Stimulated activated CD8-positive, alpha-beta memory T cell treated with anti-CD3 and anti-CD28 coated beads, Interleukin-7, amount 100 ng/mL, for 4 hours (primary cell): ENCODE results near the gene MYH9.

ENCODE experiments used
- DNase-seq, 2 donors: peaks; one replicate each; pipeline ENCODE4 v3.0.0-alpha.2; 2020; ENCODE audit warnings: low read depth in 2 of 2

Gene MYH9

GRCh38 chr22:36349726-36350125 lies 38.0 kb downstream of the MYH9 start:
- no peak for DNase-seq

GRCh38 chr22:36348760-36349159 lies 39.0 kb downstream of the MYH9 start:
- DNase-seq: no peak

- no peak for DNase-seq
These were observed 40.7 kb downstream of the MYH9 start for GRCh38 chr22:36347094-36347493.

- DNase-seq: peak; percentile 66 to 72
These were observed 43.5 kb downstream of the MYH9 start for GRCh38 chr22:36344106-36344827.

- no peak for DNase-seq
These were observed 44.1 kb downstream of the MYH9 start for GRCh38 chr22:36343720-36344105.

GRCh38 chr22:36343070-36343719 lies 44.6 kb downstream of the MYH9 start:
- DNase-seq: no peak

GRCh38 chr22:36341640-36342041 lies 46.1 kb downstream of the MYH9 start:
- DNase-seq: no peak

GRCh38 chr22:36340621-36341020 lies 47.1 kb downstream of the MYH9 start:
- no peak for DNase-seq

- DNase-seq: no peak
These were observed 48.3 kb downstream of the MYH9 start for GRCh38 chr22:36339171-36340065.

GRCh38 chr22:36337365-36338130 lies 50.2 kb downstream of the MYH9 start:
- DNase-seq: no peak

- no peak for DNase-seq
These were observed 51.3 kb downstream of the MYH9 start for GRCh38 chr22:36336246-36337182.

- no peak for DNase-seq
These were observed 52.1 kb downstream of the MYH9 start for GRCh38 chr22:36335621-36336020.

- no peak for DNase-seq
These were observed 52.8 kb downstream of the MYH9 start for GRCh38 chr22:36334821-36335603.

- no peak for DNase-seq
These were observed 53.5 kb downstream of the MYH9 start for GRCh38 chr22:36334081-36334820.

GRCh38 chr22:36333644-36334043 lies 54.1 kb downstream of the MYH9 start:
- no peak for DNase-seq

- DNase-seq: peak; percentile 48 to 60
These were observed 55.0 kb downstream of the MYH9 start for GRCh38 chr22:36332623-36333332.

- peak in 1 of 2 donors; percentile 37 for DNase-seq
These were observed 55.7 kb downstream of the MYH9 start for GRCh38 chr22:36331912-36332622.
